Brain pericyte (primary cell): Measurements from ENCODE around the gene VPS37C.
"Not testable (repeated sequence)": the region's sequence is repeated elsewhere in the genome, so short reads cannot be mapped to it uniquely, and the experiment has no call there.

Experiments used
- DNase-seq: peaks from one replicate; pipeline ENCODE4 v3.0.0-alpha.2; 2012; ENCODE audit warnings: low read depth, low spot score

The VPS37C gene

DNA sequence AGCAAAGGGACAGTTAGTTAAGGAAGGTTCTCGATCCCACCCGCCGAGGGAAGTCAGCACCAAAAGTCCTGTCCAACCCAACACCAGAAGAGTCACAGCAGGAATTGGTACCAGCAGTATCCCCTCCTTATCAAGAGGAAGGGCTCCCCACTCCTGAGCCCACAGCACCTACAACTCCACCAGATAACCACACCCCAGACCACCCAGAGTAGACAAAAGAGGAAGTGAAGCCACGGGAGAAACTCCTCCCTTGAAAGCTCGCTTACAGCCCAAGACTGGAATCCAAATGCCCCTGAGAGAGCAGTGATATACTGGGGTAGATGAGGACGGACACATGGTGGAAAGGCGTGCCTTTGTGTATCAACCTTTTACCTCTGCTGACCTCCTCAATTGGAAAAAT is 66.2 kb downstream of the VPS37C start:
- no peak for DNase-seq

DNA sequence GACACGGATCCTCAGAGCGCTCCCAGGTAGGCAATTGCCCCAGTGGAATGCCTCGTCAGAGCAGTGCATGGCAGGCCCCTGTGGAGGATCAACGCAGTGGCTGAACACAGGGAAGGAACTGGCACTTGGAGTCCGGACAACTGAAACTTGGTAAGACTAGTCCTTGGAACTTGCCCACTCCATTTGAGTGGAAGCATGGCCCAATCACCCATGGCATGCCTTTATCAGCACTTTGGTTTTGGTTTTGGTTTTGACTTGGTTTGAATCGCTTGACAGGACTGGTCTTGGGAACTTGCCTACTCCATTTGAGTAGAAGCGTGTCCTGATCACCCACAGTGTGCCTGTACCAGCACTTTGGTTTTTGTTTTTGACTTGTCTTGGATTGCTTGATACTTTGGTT is 67.1 kb downstream of the VPS37C start:
- DNase-seq: not testable (repeated sequence)

DNA sequence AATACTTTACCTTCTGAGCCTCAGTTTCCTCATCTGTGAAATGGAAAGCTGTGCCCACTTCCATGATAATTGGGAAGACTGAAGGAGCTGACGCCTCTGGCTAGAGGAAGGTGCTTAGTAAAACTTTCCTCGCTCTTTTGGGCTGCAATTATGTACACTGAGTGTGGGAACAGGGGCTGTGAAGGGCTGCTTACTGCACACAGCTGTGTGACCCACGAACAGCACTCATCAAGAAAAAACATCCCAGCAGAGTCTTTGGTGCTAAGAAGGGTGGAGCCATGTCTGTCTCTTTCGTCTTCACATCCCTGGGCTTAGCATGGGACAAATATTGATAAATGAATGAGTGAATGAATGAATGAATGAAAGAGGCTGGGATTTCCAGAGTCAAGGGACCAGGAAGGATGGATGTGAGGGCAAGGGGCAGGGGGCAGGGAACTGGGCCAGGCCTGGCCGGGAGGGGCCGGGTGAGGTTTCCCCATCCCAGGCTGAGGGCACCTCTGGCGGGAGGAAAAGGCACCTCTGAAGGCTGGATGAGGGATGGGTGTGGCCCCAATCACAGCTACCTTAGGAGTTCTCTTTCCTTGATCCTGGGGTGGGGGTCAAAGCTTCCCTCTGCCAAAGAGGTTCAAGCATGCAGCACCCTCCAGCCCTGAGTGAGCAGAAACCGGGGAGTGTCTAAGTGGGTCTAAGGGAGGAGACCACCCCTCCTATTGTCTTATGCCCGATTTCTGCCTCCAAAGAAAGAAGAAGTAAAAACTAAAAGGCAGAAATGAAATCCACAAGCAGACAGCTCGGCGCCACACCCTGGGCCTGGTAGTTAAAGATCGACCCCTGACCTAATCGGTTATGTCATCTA is 68.1 kb downstream of the VPS37C start:
- DNase-seq: no peak

DNA sequence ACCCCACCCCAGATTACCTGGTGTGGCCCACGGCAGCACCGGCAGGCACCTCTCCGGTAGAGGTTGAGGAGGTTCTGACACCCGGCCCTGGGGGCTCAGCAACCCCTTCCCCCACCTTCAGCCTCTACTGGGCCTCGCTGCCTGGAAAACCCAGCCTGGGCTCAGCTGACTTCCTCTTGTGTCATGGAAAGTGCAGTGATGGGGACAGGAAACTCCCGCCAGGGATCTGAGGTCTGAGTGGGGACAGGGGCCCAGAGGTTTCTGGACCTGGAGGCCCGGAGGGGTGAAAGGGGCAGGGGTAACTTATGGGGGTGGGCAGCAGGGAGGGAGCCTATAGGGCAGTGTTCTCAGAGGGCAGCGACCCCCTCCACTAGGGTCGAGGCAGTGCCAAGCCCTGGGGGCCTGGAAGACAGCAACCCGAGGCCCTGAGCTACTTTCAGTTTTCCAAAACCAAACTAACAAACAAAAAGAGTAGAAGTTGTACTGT is 68.9 kb downstream of the VPS37C start:
- DNase-seq: no peak

DNA sequence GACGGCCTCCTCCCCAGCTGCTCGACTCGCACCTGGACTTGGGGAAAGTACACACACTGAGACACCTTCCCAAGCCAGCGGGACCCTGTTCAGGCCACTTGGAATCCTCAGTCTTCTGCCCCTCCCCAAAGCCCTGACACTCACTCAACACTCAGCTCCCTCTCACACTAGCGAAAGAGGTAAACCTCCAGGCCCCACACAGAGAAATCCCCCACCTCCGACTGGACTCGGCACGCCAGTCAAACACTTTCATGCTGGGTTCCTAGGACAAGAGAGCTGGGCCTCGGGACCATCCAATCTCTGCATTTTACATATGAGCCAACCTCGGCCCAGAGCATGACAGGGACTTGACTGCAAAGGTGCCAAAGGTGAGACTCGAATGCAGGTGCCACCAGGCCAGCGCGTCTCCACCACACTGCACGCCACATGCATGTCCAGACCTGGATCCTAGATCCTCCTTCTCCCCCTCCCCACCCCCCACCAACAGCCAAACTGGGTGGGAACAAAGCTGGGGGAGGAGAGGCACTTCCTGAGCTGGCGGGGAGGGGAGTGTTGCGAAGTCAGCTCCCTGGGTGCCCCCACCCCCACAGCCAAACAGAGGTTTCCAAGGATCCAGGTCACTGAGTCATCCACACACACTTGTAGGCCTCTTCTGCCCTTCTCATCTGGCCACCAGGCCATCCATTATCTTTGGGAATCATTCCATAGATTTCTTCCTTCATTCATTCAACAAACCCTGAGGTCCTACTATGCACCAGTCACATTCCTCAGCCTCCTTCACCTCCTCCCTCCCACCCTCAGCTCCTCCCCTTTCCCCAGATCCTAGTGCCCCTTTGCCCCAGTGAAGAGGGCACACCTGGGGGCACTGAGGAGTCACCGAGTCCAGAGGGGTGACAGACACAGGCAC is 69.6 kb downstream of the VPS37C start:
- DNase-seq: no peak

DNA sequence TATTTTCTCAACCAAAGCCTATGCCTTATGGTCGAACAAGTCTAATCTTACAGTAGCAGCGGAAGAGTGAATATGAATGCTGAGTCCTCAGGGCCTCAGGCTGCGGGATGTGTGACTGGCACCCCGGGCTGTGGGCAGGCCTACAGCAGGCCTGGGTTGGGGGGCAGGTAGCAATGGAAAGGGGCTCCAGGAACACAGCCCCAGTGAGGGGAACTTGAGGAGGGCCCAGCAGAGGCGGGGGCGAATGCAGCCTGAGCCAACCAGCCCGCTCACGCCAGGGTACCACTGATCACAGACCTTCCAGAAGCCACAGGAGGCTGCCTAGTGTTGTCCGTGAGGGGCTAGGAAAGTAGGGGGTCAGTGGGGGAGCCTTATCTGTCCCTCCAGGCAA is 70.2 kb downstream of the VPS37C start:
- no peak for DNase-seq

DNA sequence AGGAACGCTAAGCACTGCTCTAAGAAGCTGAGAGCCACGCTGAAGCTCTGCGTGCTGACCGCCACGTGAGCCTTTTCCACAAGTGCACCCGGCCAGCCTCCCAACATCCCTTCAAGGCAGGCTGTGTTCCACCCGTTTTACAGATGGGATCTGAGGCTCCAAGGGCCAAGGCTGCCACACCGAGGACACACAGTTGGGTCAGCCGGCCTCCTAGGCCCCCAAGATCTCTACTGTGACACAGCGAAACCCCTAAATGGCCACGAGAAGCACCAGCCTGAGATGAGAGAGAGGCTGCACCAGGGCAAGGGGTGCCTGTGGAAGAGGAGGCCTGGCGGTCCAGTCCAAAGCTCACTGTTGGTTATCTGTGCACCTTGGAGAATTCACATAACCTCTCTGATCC is 70.7 kb downstream of the VPS37C start:
- no peak for DNase-seq

DNA sequence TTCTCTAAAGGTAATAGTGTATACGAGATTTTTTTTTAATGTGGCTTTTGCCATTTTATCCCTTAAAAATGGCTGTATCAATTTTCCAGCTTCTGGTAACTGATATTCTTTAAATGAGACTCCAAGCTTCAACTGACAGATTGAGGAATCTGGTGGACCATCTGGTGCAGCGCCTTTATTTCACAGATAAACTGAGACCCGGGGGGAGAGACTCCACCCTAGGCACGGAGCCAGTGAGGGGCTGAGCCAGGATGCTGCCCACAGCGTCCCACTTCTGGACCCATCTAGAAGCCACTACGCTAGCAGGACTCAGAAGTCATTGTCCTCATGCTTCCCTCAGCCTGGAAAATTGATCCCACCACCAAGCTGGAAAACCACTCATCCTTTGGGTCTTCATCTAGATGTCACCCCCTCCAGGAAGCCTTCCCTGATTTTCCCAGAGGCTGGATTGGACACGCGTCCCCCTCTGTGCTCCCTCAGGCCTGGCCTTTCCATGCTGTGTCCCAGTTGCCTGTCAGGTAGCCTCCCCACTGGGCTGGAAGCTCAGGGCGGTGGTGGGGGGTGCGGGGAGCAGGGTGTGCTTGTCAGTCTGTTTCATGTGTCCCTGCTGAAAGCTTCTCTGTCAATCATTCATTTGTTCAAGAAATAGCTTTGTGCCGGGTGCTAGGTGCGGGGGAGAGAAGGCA is 71.3 kb downstream of the VPS37C start:
- DNase-seq: no peak

DNA sequence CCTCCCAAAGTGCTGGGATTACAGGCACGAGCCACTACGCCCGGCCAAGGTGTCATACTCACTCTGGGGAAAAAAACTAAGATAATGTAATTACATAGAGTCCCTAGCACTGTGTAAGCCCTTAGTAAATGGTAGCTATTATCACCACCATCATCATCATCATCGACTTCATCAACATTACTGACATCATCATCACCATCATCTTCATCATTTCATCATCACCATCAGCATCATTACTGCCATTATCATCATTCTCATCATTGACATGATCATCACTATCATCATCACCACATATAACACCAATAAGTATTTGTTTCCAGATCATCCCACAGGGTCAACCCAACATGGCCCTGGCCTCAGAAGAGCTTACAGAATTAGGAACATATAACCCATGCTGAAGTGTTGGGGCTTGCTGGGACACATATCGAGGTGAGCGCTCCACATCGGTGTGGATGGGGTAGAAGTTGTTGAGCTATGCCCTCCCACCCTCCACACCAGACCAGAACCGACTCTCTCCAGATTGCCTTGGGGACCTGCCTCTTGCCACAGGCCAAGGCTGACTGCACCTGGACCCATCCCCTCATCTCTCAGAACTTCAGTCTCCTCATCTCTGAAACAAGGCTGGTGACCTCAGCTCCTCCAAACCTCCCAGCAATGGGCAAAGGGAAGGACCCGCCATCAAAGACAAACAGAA is 73.7 kb downstream of the VPS37C start:
- DNase-seq: no peak

DNA sequence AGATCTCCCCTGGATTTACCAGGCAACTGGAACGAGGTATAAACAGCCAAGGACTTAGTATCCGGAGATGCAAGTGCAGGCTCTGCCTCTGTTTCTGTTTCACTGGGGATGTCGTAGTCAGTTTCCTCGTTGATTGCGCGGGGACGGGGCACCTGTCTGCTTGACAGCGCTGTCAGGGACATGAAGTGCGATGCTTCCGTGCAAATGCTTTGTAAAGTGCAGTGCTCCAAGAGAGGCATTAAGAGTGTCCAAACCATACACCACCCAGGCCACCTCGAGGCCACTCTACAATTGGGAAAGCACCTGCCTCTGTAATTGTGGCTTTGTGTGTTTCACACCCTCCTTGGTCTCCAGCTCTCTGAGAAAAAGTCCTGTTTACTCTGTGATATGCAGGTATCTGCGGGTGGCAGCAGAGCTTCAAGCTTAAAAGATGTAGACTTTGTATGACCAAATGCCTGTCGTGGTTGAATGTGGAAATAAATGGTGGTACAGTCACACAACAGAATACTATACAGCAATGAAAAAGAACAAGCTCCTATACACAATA is 77.6 kb downstream of the VPS37C start:
- no peak for DNase-seq

DNA sequence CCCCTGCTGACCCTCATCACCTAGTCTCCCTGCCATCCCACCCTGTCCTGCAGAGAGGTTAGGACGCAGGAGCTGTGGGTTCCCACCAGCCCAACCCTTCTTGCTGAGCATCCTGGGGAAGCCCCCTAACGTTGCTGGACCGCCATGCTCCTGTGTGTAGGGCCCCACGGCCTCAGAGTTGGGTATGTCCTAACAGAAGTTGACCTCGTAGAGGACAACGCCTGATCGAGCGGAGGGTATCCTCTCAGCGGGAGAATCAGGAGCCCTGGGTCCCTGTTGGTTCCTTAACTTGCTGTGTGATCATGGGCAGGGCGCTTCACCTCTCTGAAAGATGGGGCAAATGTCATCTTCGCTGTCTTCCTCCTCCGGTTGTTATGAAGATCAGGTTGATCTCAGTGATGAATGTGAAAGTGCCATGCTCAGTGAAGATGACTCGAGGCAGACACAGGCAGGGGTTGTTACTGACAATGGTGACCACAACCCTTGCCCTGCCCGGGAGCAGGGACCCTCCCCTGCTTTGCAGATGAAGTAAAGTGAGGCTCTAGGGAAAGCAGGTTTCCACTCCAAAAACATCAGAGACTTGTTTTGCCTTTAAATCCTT is 78.2 kb downstream of the VPS37C start:
- DNase-seq: no peak

DNA sequence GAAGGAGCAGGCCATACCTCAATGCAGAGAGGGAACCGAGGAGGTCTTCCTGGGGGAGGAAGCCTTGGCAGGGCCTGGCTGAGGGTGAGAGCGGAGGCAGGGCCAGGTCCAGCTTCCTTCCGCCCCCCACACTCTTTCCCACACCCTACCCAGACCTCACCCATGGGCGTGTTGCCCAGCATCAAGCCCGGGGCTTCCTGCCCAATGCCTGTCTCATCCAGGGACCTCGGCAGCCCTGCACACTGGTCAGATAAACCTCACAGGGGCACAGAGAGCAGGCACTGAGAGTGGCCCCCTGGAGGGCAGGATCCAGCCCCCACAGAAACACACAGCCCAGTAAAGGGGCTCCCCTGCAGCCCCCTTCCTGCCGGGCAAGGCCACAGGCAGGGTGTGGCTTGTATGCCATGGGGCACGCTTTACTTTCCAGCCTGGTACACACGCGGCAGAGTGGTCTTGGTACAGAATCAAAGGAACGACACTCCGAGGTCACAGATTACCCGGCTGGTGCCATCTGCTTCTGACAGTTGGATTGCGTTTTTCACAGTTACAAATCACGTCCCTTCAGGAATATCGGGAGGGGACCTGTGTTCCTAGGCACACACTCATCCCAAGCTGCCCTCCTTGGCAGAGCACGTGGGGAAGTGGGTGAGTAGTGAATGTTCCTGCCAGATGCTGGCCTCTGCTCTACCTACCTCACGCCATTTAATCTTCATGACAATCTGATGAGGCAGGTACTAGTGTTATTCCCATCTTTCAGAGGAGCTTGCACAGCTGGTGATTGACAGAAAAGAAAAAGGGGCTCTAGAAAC is 79.0 kb downstream of the VPS37C start:
- DNase-seq: no peak

DNA sequence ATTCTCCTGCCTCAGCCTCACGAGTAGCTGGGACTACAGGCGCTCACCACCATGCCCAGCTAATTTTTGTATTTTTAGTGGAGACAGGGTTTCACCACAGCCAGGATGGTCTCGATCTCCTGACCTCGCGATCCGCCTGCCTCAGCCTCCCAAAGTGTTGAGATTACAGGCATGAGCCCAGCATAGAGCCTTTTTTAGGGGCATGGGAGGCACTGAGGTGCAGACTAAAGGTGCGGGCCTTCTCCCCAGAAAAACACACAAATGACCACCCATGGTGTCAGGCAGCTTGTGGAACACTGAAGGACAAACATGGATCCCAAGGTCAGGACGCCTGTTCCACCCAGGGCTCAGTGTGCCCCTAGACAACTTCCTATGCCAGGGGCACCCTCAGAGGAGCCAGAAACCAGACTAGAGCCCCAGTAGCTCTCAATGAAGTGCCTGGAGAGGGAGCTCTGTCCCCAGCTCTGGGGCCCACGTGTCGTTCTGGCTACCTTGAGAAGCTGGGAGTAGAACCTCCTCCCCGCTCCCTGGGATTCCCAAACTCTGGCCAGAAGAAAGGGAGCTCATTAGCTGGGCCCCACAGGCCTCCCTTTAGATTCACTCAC is 80.1 kb downstream of the VPS37C start:
- no peak for DNase-seq

DNA sequence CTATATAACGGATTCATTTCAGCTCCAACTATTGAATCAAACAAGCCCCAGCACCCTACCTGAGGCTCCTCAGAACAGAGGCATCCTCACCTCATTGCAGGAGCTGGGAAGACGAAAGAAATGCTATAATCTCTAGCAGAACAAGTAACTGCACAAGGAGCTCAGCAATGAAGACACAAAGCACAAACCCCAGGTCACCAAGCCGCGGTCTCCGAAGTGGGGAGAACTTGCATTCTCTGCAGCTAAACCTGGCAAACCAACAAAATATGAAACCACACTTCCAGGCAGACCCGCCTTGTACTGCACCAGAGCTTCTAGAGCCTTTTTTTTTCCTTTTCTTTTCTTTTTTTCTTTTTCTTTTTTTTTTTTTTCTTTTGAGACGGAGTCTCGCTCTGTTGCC is 80.7 kb downstream of the VPS37C start:
- DNase-seq: no peak
